HG03460 (cell line): ENCODE data around the gene PLD5.
"Not testable (repeated sequence)": the region's sequence is repeated elsewhere in the genome, so short reads cannot be mapped to it uniquely, and the experiment has no call there.

Experiments
- ATAC-seq: cut with Tn5 transposase; IDR thresholded peaks from one replicate; pipeline ENCODE4 v1.9.1; 2021; ENCODE audit not compliant: unreplicated experiment

PLD5 gene

DNA sequence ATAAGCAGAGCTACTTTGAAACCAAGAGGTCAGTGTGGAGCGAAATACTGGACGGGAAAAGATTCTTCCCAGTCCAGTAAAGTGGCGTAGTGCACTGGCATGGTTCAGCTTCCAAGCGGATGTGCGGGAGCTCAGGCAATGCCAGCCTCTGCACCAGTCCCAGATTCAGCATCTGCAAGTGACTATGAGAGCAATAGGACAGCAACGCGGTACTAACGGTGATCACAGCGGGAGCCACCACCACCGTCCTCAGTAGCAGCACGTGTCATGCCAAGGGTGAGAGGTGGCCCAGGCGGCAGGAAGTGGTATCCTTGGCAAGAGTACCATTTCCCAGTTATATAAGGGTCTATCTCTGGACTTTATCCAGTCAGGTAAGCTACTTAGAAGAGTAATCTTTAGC, 17.8 kb downstream of the PLD5 start:
- no peak for ATAC-seq

DNA sequence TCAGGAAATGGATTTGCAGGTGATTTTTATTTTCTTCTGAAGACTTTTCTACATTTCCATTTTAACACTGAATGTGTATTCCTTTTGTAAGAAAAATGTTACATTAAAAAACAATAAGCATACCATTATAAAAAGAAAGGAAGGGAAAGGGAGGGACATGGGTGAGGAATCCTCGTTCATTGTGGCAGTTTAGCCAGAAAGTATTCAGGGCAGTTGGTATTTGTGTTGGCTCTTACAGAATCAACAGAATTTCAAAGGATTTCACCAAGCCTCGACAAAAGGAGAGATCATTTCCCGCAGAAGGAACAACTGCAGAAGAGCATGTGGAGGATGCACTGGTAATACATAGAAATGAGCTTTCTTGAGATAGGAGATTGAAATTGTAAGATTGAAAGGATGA, 35.0 kb downstream of the PLD5 start:
- no peak for ATAC-seq

DNA sequence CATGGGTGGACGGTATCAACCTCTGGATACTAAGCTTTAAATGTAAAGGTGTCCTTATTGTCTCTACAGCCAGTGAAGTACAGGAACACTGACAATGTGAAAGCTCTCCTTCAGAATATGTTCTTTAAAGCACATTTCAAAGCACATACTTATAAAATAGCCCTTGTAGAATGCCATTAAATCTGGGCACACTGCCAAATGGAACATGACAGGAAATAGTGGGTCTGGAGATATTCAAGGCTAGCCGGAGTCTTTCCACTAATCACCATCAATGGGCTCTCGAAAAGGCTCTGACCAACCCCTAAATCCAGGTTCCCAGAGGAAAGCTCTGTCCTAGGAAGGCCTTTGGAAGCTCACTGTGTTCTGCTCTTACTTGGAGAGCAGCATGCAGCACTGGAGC, 46.6 kb downstream of the PLD5 start:
- ATAC-seq: no peak

DNA sequence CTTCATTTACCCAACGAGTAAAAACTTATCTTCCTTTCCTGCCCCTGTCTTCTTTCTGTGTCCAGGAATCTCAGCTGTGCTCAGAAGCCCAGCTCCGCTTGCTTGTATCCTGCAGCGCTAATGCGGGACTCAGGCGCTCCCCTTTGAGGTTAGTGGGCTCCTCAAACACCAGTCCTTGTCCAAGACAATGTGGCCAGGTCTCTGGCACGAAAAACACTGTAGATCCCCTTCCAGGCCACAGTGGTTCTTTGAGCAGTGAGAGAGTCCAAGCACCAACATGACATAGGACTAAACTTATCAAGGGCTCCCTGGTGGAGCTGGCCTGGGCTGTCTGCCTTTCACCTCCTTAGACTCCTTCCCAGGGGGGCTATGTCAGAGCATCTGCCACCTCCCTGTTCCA, 53.7 kb downstream of the PLD5 start:
- ATAC-seq: no peak

DNA sequence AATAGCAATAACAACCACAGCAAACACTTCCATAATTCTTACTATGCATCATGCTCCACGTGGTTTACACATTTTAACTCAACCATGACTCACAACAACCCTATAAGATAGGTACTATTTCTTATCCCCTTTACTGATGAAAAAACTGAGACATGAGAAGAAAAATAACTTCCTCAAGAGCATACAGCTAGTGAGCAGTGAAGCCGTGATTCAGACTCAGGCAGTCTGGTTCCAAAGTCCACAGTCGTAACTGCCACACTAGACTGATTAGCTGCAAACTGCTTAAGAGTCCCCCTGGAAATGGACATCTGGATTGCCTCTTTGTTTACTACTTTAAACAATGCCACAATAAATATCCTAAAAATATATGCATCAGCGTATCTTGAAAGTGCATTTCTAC, 55.7 kb downstream of the PLD5 start:
- ATAC-seq: no peak

DNA sequence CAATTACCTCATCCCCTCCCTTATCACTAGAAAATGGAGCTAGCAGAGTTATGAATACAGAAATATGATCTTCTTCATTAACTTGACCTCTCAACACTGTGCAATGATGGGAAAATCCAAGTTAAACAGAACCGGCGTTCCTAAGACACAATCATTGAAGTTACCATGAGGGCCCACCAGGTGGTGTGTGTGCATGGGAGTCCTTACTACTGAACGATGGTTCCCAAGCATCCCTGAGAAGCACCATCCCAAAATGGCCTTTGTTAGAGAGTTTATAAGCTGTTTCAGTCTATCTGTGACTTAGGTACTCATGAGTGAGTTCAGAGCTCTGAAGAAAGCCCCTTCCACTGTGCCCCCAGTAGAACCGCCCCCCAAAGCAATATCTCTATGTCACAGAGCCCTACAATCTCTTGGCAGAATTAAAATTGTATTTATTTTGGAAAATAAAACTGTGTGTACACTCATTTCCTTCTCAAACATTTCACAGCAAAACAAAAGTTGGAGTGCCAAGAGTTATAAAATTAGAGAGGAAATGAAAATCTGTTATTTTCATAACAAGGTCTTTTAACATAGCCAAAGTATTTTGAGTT, 56.8 kb downstream of the PLD5 start:
- peak; percentile 79 for ATAC-seq

DNA sequence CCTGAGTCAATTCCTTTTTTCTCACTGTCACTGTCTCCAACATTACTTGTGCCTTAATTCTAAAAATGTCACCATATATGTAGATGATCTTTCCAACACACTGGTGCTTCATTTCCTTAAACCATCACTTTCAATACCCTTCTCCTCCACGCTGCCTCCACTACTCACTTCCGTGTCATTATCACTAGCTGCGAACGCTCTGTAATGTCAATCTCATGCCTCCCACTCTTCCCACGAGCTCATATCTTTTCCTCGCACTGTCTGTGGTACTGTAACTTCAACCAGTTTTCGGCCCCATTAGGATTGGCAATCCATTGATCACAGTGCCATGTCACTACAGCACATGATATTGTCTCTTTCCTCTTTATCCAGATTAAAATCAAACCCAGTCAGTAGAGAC, 61.6 kb downstream of the PLD5 start:
- ATAC-seq: no peak

DNA sequence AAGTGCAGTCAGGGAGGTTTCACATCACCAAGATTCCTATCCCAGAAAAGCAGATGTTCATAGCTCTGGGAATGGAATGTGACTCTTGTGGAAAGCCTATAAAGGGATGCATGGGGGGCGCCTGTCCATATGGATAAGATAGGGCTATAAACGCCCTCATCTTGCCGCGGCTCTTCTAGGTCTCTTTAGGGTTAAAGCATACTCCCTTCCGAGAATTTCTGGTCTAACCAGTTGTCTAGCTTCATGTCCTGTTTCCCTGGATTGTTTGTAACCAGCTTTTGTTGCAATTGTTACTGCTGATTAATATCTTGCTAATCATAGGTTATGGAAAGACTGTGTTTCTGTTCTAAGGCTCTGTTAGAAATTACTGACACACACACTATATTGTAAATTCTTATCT, 64.8 kb downstream of the PLD5 start:
- not testable (repeated sequence) for ATAC-seq

DNA sequence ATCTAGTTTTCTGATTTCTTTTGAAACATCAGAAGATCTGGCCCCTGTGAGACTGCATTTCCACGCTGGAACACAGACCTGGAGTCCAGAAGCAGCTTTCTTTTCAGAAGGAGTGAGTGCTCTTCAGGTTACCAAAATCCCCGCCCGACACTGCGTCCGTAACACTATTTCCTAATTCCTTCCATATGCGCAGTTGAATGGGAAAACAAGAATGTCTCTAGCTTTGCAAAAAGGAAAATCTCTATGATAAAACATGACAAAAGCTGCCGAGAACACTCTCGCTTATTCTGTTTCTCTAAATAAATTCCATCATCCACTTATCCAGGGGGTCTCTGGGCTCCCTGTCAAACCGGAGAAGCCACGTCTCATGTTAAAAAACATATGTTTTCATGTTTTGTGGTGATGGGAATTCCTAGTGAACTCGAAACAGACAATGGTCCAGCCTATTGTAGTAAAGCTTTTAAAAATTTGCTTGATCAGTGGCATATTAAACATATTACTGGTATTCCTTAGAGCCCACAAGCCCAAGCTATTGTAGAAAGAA, 67.7 kb downstream of the PLD5 start:
- ATAC-seq: no peak

DNA sequence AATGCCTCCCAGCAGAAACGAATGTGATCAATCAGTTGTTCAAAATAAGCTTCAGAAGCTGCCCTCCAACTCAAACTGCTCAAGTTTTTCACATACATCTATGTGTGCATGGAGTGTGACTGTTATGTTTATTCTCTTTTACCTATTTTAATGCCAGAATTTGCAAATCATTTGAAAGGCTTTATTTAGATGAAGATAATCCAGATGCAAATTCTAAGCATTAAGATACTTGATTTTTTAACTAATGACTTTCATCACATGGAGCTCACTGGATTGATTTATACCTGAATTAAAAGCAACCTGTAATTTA, 69.5 kb downstream of the PLD5 start:
- ATAC-seq: no peak

DNA sequence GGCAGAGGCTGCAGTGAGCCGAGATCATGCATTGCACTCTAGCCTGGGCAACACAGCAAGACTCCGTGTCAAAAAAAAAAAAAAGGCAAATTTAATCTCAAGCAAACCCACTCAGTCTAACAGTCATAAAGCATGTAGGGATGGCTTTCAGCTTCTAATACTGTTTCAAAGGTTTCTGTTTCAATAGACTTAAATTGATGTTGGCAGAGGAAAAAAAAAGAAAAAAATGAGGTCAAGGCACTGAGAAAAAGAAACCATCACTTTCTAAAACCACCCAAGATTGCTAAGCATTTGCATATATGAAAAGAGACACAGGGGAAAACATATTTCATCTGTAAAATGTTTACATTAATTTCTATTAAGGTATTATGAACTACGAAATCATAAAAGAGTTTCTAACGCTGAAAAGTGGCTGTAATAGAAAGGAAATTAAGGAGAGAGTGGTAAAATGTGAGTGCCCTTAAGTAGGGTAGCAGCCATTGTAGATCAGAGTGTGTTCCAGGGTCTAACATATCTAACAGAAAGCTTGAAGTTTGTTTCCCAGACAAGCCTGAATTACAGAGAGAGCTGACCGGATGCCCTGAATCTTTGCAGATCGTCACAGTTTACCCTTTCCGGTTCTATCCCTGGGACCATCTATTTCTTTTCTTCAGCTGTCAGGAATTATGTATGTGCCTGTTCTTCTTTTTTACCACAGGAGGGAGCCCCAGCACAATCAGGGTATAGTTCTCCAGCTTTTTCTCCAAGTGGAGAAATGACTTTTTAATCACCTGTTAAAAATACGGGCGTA, 70.0 kb downstream of the PLD5 start:
- peak; percentile 62 for ATAC-seq

DNA sequence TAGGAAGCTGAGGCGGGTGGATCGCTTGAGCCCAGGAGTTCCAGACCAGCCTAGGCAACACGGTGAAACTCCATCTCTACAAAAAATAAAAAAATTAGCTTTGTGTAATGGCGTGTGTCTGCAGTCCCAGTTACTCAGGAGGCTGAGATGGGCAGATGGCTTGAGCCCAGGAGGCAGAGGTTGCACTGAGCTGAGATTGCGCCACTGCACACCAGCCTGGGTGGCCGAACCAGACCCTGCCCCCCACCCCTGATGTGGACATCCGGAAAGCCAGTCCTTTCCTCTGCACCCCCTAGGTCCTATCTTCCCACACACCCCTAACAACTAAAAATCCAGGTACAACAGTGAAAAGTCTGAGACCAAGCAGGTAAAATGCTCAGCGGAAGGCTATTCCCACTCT, 71.9 kb downstream of the PLD5 start:
- no peak for ATAC-seq

DNA sequence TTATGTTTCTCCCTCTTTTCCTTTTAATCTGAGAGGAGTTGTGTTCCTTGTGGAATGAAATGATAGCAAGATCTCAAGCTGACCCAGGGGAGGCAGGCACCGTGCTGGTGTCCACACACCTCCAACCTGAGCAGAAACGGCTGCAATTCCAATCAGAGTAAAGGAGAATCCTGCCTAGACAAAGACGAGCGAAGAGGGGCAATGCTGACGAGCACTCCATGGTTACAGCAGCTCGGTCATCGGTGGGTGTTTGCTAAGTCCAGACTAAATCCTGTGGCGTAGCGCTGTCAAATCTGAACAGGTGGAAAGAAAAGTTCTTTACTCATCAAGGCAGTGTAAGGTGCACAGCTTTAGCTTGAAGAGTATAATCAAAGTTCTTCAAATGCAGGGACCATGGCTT, 74.8 kb downstream of the PLD5 start:
- ATAC-seq: no peak

DNA sequence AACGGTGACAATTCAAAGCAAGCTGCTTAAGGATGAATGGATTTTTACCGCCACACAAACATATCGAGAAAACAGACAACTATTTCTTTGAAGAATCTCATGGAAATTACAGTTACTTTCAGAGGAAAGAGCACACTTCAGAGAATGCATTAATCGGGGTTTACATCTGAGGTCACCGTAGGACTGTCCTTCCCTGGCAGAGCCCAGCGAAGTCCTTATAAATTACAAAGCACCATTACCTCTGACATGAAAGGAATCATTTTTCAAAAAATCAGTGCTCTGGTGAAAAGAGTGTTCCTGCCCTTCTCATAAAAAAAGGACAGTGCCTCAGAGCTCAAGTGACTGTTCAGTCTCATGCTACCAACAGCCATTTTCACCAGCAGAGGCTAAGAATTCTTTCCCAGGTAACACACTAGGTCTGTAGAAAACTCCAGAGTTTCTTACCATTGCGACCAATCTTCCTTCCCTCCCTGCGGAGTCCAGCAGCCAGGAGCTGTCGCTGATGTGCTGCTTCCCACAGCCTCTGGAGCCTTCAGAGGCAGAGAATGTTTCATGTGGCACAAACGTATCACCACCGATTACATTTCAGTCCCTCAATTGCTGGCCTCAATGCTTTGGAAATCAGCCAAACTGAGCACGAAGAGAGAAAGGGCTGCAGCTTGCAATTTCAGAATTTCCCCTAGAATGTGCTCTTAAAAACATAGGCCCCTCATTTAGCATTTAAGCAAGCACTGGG, 75.4 kb downstream of the PLD5 start:
- no peak for ATAC-seq

DNA sequence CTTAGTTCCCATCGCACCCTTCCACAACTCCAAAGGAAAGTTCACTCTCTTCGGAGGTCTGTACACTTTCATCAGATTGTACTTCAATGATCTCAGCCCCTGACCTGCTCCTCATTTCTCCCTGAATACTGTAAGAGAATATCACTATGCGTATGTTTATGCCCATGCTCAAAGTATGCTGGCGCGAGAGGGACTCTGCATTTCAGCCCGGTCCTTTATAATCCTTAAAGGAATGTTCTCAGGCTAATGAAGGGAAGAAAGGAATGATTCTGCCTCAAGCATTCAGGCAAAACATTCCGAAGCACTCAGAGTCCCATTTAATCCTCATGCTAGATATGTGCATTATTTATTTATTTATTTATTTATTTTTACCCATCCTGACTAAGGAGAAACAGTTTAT, 76.8 kb downstream of the PLD5 start:
- ATAC-seq: no peak

DNA sequence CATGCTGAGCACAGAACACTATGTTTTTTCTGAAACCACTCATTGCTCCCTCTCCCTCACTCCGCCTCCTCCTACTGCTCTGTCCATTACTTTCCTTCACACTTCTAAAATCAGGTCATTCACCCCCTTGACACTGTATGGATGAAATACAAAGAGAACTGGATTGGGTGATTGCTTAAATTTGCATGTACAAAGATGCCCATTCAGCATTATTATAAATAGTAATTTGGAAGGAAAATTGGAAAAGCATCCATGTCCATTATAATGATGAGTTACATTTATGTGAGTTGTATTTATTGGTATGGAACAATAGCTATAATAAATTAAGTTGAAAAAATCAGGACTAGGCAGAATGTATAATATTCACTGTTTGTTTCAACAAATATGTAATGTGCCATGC, 83.7 kb downstream of the PLD5 start:
- no peak for ATAC-seq

DNA sequence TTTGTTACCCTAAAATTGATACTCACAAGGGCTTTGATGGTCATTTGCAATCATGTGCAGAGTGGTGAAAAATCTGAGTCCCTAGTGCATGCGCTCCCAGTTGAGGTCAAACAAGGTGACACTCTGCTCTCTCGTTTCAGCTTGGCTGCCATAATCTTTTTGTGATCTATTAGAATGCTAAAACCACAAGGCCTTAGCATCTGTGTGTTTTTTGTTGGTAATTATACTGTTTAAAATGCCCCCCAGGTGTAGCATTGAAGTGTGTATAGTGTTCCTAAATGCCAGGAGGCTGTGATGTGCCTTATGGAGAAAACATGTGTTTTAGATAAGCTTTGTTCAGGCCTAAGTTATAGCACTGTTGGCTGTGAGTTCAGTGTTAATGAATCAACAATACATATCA, 89.3 kb downstream of the PLD5 start:
- no peak for ATAC-seq

DNA sequence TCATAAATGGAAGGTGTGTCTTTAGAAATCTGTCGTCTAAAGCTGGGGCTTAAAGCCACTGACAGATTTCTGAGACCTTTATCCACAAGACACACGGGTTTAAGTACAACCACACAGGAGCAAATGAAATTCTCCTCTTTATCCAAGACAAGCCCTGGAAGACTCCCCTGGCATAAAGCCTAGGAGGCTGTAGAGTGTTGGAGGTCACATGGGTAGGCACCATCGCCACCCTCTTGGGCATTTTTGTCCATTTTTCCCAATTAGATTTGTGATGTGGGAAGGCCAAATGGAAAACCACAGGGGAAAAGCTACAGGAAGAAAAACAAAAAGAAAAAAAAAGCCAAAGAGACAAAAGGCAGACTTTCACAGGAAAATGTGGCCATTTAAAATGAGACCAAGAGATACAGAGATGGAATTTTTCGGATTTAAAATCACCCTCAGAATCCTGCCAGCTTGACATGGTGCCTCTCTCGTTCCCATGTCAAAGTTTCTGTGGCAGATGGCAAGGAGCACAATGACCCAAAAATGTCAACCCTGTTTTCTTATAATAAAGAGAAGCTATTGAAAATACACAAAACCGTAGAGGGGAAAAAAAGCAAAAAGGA, 91.9 kb downstream of the PLD5 start:
- ATAC-seq: no peak

DNA sequence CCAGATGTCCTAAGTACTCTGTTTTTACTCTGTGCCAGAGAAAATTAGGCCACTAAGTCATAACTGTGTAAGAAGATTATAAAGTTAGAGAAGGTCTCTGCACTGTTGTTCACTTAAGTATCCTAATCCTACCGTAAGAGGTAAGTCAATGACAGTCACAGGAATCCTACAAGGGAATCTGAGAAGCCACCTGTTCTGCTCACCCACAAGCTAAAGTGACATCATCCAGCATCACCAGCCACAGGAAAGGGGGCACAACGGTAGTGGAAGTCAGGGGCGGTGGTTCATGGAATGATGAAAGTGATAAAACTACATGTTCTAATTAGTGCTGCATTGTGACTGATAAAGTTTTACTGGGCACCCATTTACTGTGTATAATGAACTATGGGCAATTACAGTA, 92.7 kb downstream of the PLD5 start:
- no peak for ATAC-seq

DNA sequence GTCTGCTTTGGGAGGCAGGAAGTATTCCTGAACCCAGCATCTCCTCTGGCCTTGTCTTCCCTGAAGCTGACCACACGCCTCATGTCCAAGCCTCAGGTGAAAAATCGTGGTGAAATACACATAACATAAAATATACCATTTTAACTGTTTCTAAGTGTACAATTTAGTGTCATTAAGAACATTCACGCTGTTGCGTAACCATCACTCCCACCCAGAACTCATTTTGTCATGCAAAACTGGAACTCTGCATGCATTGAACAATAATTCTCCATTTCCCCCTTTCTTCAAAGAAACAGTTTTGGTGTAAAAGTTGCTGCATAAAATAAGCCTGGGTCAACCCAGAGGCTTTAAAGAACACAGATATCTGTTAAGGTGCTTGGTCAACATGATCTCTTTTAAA, 93.5 kb downstream of the PLD5 start:
- no peak for ATAC-seq

DNA sequence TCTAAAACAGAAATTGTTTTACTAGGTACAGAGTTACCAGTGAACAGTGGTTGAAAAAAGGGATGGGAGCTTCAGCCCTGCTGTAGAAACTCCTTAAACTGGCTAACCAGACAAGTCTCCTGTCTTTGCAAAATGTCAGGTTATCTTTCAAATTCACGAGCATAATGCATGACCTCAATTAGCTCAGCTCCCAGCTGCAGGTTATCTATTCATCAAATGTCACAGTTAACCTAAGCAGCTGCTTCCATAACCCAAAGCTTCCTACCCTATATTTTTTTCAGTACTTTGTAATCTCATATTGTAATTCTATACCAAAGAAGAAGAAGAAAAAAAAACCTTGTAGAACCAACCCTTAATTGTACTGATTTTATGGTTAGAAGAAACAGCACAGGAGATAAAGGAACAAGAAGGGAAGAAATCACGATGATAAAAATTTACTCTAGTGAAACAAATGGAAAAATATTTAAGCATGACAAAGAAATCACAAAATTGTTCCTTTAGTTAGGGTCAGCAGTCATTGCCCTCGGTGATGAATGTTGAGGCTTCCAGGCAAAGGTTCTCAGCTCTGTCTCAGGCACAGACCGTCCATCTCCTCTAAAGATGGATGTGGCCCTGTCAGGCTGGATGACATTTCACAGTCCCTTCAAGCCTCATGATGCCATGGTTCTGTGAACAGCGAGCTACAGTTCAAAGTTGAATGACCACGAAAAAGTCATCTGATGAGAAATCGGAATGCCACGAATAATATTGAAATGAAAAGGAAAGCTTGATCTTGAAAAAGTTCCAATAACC, 95.9 kb downstream of the PLD5 start:
- no peak for ATAC-seq
